ENCODE results near the gene DDAH1.

DNA sequence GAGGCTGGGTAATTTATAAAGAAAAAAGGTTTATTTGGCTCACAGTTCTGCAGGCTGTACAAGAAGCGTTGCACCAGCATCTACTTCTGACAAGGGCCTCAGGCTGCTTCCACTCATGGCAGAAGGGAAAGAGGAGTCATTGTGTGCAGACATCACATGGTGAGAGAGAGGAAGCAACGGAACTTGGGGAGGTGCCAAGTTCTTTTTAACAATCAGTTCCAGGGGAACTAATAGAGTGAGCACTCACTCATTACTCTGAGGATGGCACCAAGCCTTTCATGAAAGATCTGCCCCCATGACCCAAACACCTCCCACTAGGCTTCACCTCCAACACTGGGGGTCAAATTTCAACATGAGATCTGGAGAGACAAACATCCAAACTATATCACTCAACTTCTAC is 77.2 kb downstream of the DDAH1 start:
- TF ChIP-seq CTCF (IDR thresholded peaks at IDR 0.05), result no peak
- TF ChIP-seq POLR2A (IDR thresholded peaks at IDR 0.05), result no peak
